ENCODE data around the gene NUAK2. TPM values are rescaled to one million over a fixed set of nuclear protein-coding genes. Genes with fewer than 3 reads are reported as not detected.

The NUAK2 gene
- total RNA-seq, 3 donors from 2014 or later (not counting 1 experiment from before 2014, with no cell fraction given), result 17.3 to 21.7 (median 21.5) TPM

GRCh38 chr1:205279986-205280385 is 41.6 kb downstream of the NUAK2 start:
- Mint-ChIP-seq H3K27ac (peak overlapping the region; percentile 33 to 53), H3K4me1 (peaks cover 45 to 55% of the 10 kb centered on the region in 2 donors), H3K9me3 (no peaks in the 10 kb centered on the region), H3K4me3 (peak overlapping the region; percentile 25), H3K36me3 (no peaks in the 10 kb centered on the region), H3K27me3 (ENCODE audit: low read depth in 2 of 2) (peaks cover 0 to 5% of the 10 kb centered on the region in 2 donors)
- no peaks in the 10 kb centered on the region for H3K36me3 ChIP-seq (ENCODE audit: control insufficient read depth, insufficient read depth, low read length)
- ATAC-seq, result peak in 2 of 3 donors; percentile 8 to 10
- DNase-seq, result peak in 1 of 2 donors; percentile 47
- H3K27me3 ChIP-seq (ENCODE audit: control insufficient read depth, insufficient read depth, low read length), result no peaks in the 10 kb centered on the region
- WGBS (ENCODE audit: insufficient coverage), result 23% methylated on average over 3 of the region's 3 CpGs
- no peak overlapping the region for H3K4me3 ChIP-seq (ENCODE audit: low read length)
- H3K9me3 ChIP-seq (ENCODE audit: control insufficient read depth, insufficient read depth, low read length), result no peaks in the 10 kb centered on the region
- intact Hi-C loops (cut with micrococcal nuclease), result loop anchor here (10.0 kb wide), 2 partner anchors 245 to 1955 kb away; no protein-coding TSS in a partner anchor
- H3K4me1 ChIP-seq (ENCODE audit: control insufficient read depth, insufficient read depth, low read length), result peaks cover 68% of the 10 kb centered on the region
- H3K27ac ChIP-seq (ENCODE audit: low read length), result peak overlapping the region; percentile 56
- TF ChIP-seq, protein P1, sequence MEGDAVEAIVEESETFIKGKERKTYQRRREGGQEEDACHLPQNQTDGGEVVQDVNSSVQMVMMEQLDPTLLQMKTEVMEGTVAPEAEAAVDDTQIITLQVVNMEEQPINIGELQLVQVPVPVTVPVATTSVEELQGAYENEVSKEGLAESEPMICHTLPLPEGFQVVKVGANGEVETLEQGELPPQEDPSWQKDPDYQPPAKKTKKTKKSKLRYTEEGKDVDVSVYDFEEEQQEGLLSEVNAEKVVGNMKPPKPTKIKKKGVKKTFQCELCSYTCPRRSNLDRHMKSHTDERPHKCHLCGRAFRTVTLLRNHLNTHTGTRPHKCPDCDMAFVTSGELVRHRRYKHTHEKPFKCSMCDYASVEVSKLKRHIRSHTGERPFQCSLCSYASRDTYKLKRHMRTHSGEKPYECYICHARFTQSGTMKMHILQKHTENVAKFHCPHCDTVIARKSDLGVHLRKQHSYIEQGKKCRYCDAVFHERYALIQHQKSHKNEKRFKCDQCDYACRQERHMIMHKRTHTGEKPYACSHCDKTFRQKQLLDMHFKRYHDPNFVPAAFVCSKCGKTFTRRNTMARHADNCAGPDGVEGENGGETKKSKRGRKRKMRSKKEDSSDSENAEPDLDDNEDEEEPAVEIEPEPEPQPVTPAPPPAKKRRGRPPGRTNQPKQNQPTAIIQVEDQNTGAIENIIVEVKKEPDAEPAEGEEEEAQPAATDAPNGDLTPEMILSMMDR (IDR thresholded peaks at IDR 0.05), result no peak

- no peaks in the 10 kb centered on the region for H3K9me3 Mint-ChIP-seq
- ATAC-seq (no peak), DNase-seq (no peak)
- intact Hi-C loops (cut with micrococcal nuclease), result loop anchor here (10.0 kb wide), 1 partner anchor 248 kb away; no protein-coding TSS in a partner anchor
- Histone ChIP-seq H3K27me3 (ENCODE audit: control insufficient read depth, insufficient read depth, low read length) (no peaks in the 10 kb centered on the region), H3K9me3 (ENCODE audit: control insufficient read depth, insufficient read depth, low read length) (no peaks in the 10 kb centered on the region), H3K27ac (ENCODE audit: low read length) (no peak overlapping the region), H3K4me3 (ENCODE audit: low read length) (no peak overlapping the region), H3K36me3 (ENCODE audit: control insufficient read depth, insufficient read depth, low read length) (no peaks in the 10 kb centered on the region), H3K4me1 (ENCODE audit: control insufficient read depth, insufficient read depth, low read length) (peaks cover 60% of the 10 kb centered on the region)
- no peak overlapping the region for H3K27ac Mint-ChIP-seq
- WGBS (ENCODE audit: insufficient coverage), result 94% methylated on average over 8 of the region's 8 CpGs
- H3K36me3 Mint-ChIP-seq, result no peaks in the 10 kb centered on the region
- H3K4me1 Mint-ChIP-seq, result peaks cover 28 to 38% of the 10 kb centered on the region in 2 donors
- no peak overlapping the region for H3K4me3 Mint-ChIP-seq
- H3K27me3 Mint-ChIP-seq (ENCODE audit: low read depth in 2 of 2), result peaks cover 0 to 7% of the 10 kb centered on the region in 2 donors
- TF ChIP-seq, protein P1 (IDR thresholded peaks at IDR 0.05), result no peak
These were observed 44.9 kb downstream of the NUAK2 start for GRCh38 chr1:205276689-205277065.

DNA sequence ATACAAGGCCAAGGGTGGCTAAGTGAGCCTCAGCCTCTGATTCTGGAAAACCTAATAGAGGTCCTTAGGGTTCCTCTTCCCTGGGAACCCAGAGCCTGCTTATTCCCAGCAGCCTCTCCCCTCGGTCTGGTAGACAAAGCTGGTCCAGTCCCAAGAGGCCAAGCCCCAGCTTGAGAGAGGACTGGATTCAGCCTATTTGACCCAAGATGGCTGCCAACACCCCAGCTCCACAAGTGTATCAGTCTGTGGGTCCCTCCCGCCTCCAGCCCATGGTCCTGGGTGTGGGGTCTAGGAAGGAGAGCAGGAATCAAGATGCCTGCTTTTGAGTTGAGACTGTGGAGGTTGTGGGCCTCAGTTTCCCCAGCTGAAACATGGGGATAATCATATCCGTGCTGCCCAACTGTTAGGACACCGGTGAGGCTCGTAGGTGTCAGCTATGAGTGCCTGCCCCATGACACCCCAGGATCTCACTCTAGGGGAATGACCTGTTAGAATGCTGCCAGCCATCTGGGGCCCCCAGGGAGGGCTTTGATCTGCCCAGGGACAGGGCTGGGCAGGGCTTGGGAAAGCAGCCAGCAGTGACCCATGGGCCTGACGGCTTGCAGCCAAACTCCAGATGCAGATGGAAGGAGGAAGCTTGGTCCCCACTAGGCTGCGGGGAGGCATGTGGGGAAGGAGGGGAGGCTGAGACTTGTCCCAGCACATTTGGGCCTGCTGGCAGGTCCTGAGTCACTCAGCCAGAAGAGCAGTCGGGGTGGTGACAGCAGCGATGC is 45.4 kb downstream of the NUAK2 start:
- H3K4me1 Mint-ChIP-seq, result peaks cover 28 to 38% of the 10 kb centered on the region in 2 donors
- H3K36me3 ChIP-seq (ENCODE audit: control insufficient read depth, insufficient read depth, low read length), result no peaks in the 10 kb centered on the region
- H3K27ac Mint-ChIP-seq, result no peak overlapping the region
- no peaks in the 10 kb centered on the region for H3K9me3 Mint-ChIP-seq
- no peaks in the 10 kb centered on the region for H3K27me3 ChIP-seq (ENCODE audit: control insufficient read depth, insufficient read depth, low read length)
- WGBS (ENCODE audit: insufficient coverage), result 87% methylated on average over 9 of the region's 9 CpGs
- TF ChIP-seq, protein P1 (IDR thresholded peaks at IDR 0.05), result no peak
- no peaks in the 10 kb centered on the region for H3K9me3 ChIP-seq (ENCODE audit: control insufficient read depth, insufficient read depth, low read length)
- no peak overlapping the region for H3K4me3 Mint-ChIP-seq
- H3K27me3 Mint-ChIP-seq (ENCODE audit: low read depth in 2 of 2), result peaks cover 0 to 7% of the 10 kb centered on the region in 2 donors
- H3K4me3 ChIP-seq (ENCODE audit: low read length), result no peak overlapping the region
- H3K4me1 ChIP-seq (ENCODE audit: control insufficient read depth, insufficient read depth, low read length), result peaks cover 60% of the 10 kb centered on the region
- no peaks in the 10 kb centered on the region for H3K36me3 Mint-ChIP-seq
- ATAC-seq (no peak), DNase-seq (no peak)
- no peak overlapping the region for H3K27ac ChIP-seq (ENCODE audit: low read length)
- intact Hi-C loops (cut with micrococcal nuclease), result loop anchor here (10.0 kb wide), 1 partner anchor 249 kb away; no protein-coding TSS in a partner anchor

All from natural killer cell (primary cell).